Activated B cell treated with CpG ODN at 0.5 μM for 24 hours (primary cell): ENCODE measurements around the gene TUSC2. TPM values are rescaled to one million over a fixed set of nuclear protein-coding genes. Genes with fewer than 3 reads are reported as not detected.

Source experiments
- ATAC-seq: fragments of 200-7000 bp; cut with Tn5 transposase; one replicate; pipeline ENCODE4 v1.10.0; 2021; ENCODE audit warnings: low read depth, mild to moderate bottlenecking, moderate library complexity
- CTCF ChIA-PET: fragments of 350-600 bp; sonication (Branson Sonifier 250); formaldehyde crosslinking; loops from one replicate; lab custom pipeline; 2021; ENCODE audit warnings: antibody characterized with exemption; lab: Charles Lee
- POLR2A ChIA-PET: fragments of 350-600 bp; sonication (Branson Sonifier 250); formaldehyde crosslinking; loops from one replicate; lab custom pipeline; 2021; ENCODE audit warnings: antibody characterized with exemption; lab: Charles Lee
- DNase-seq: peaks from one replicate; pipeline ENCODE4 v3.0.0; 2022
- H3K27ac Mint-ChIP-seq: one replicate; pipeline ENCODE4 v1.8.0; 2020; ENCODE audit warnings: mixed read lengths
- H3K27me3 Mint-ChIP-seq: one replicate; pipeline ENCODE4 v1.8.0; 2021; ENCODE audit warnings: mixed read lengths
- H3K36me3 Mint-ChIP-seq: one replicate; pipeline ENCODE4 v1.8.0; 2021; ENCODE audit warnings: low read depth, mixed read lengths
- H3K4me1 Mint-ChIP-seq: one replicate; pipeline ENCODE4 v1.8.0; 2021; ENCODE audit warnings: mixed read lengths
- H3K4me3 Mint-ChIP-seq: one replicate; pipeline ENCODE4 v1.8.0; 2020; ENCODE audit warnings: mild to moderate bottlenecking, mixed read lengths
- H3K9me3 Mint-ChIP-seq: one replicate; pipeline ENCODE4 v1.8.0; 2020; ENCODE audit warnings: mixed read lengths
- CTCF ChIP-seq: fragments of 200-600 bp; IDR thresholded peaks from one replicate; pipeline ENCODE4 v1.8.0; 2022; ENCODE audit warnings: antibody characterized with exemption, mild to moderate bottlenecking
- intact Hi-C: fragments of 100-400 bp; cut with micrococcal nuclease; formaldehyde crosslinking; loops from one replicate; pipeline ENCODE4 v1.15.1; 2024
- total RNA-seq: library from RNA; stranded (reverse); gene quantifications from 2 replicates; pipeline ENCODE4 v1.2.3, GENCODE V29; 2022

Gene TUSC2
- total RNA-seq, 1 donor from 2014 or later: 33.4 TPM

GRCh38 chr3:50299929-50300680 is 27.9 kb downstream of the TUSC2 start:
- Mint-ChIP-seq H3K27ac (peak overlapping the region; percentile 98), H3K4me1 (peaks cover 34% of the 10 kb centered on the region), H3K9me3 (no peaks in the 10 kb centered on the region), H3K4me3 (peak overlapping the region; percentile 98), H3K27me3 (no peaks in the 10 kb centered on the region), H3K36me3 (peaks cover 6% of the 10 kb centered on the region)
- intact Hi-C loops: loop anchor here (1.0 to 10.0 kb wide), 10 partner anchors 21 to 1275 kb away; partner anchors contain the start of genes APEH, HEMK1, IMPDH2 and INKA1
- TF ChIP-seq CTCF: no peak
- DNase-seq: no peak
- POLR2A ChIA-PET: interaction anchor here (0.6 to 3.4 kb wide), 16 partner anchors 17 to 1207 kb away, joined by 3 to 62 read pairs (median 6); partner anchors contain the start of genes CYB561D2, DAG1, GNAI2 and HEMK1
- ATAC-seq: no peak
- CTCF ChIA-PET: interaction anchor here (0.9 to 1.8 kb wide), 5 partner anchors 14 to 106 kb away, joined by 3 to 9 read pairs (median 5); partner anchors contain the start of gene HYAL2

- DNase-seq (no peak), ATAC-seq (no peak)
- peak overlapping the region; percentile 98 for H3K4me3 Mint-ChIP-seq
- ChIA-PET POLR2A (interaction anchor here (0.6 to 3.4 kb wide), 19 partner anchors 14 to 1206 kb away, joined by 3 to 62 read pairs (median 4); partner anchors contain the start of genes CISH, CYB561D2, DAG1 and GNAI2), CTCF (interaction anchor here (0.6 to 1.8 kb wide), 8 partner anchors 15 to 105 kb away, joined by 3 to 9 read pairs (median 4); partner anchors contain the start of gene HYAL2)
- H3K4me1 Mint-ChIP-seq: peaks cover 30% of the 10 kb centered on the region
- H3K36me3 Mint-ChIP-seq: peaks cover 6% of the 10 kb centered on the region
- intact Hi-C loops: loop anchor here (1.0 to 10.0 kb wide), 10 partner anchors 22 to 1275 kb away; partner anchors contain the start of genes APEH, HEMK1, IMPDH2 and INKA1
- TF ChIP-seq CTCF: no peak
- no peaks in the 10 kb centered on the region for H3K27me3 Mint-ChIP-seq
- no peaks in the 10 kb centered on the region for H3K9me3 Mint-ChIP-seq
- peak overlapping the region; percentile 98 for H3K27ac Mint-ChIP-seq
Observed at GRCh38 chr3:50299638-50299928, 28.4 kb downstream of the TUSC2 start.

- POLR2A ChIA-PET: interaction anchor here (0.6 to 3.4 kb wide), 20 partner anchors 14 to 1206 kb away, joined by 3 to 62 read pairs (median 4); partner anchors contain the start of genes CISH, CYB561D2, DAG1 and GNAI2
- TF ChIP-seq CTCF: no peak
- peaks cover 6% of the 10 kb centered on the region for H3K36me3 Mint-ChIP-seq
- peak within 1 kb of the TSS; percentile 98 for H3K27ac Mint-ChIP-seq
- no peaks in the 10 kb centered on the region for H3K27me3 Mint-ChIP-seq
- DNase-seq (peak; percentile 98), ATAC-seq (peak; percentile 89)
- H3K4me3 Mint-ChIP-seq: peak within 1 kb of the TSS; percentile 98
- H3K4me1 Mint-ChIP-seq: peaks cover 30% of the 10 kb centered on the region
- intact Hi-C loops: loop anchor here (1.0 to 10.0 kb wide), 10 partner anchors 22 to 1274 kb away; partner anchors contain the start of genes APEH, HEMK1, IMPDH2 and INKA1
- CTCF ChIA-PET: interaction anchor here (0.6 to 1.8 kb wide), 8 partner anchors 16 to 105 kb away, joined by 3 to 9 read pairs (median 4); partner anchors contain the start of gene HYAL2
- no peaks in the 10 kb centered on the region for H3K9me3 Mint-ChIP-seq
Observed at GRCh38 chr3:50298836-50299637, 29.0 kb downstream of the TUSC2 start, which contains the start of the genes HYAL3 and NAA80. HYAL3 (minus strand) TSS chr3:50299405; CDS start chr3:50295602, 3,803 bp downstream. NAA80 (minus strand) TSS chr3:50299405; CDS start chr3:50297463, 1,942 bp downstream.

- H3K4me3 Mint-ChIP-seq: peak overlapping the region; percentile 98
- peak overlapping the region; percentile 98 for H3K27ac Mint-ChIP-seq
- CTCF ChIA-PET: interaction anchor here (0.6 to 1.8 kb wide), 4 partner anchors 21 to 71 kb away, joined by 3 to 9 read pairs (median 4); partner anchors contain the start of gene HYAL2
- POLR2A ChIA-PET: interaction anchor here (0.9 to 3.4 kb wide), 10 partner anchors 15 to 828 kb away, joined by 3 to 62 read pairs (median 8); partner anchors contain the start of genes CISH, CYB561D2, DAG1 and HYAL2
- H3K36me3 Mint-ChIP-seq: peaks cover 6% of the 10 kb centered on the region
- intact Hi-C loops: loop anchor here (2.0 to 10.0 kb wide), 5 partner anchors 71 to 1273 kb away; partner anchors contain the start of genes APEH, HEMK1, IMPDH2 and INKA1
- DNase-seq (no peak), ATAC-seq (no peak)
- H3K9me3 Mint-ChIP-seq: no peaks in the 10 kb centered on the region
- H3K4me1 Mint-ChIP-seq: peaks cover 30% of the 10 kb centered on the region
- H3K27me3 Mint-ChIP-seq: no peaks in the 10 kb centered on the region
- no peak for TF ChIP-seq CTCF
Observed at GRCh38 chr3:50297896-50298725, 29.9 kb downstream of the TUSC2 start.
